Measurements from ENCODE around the gene SSR3. TPM values are rescaled to one million over a fixed set of nuclear protein-coding genes. Genes with fewer than 3 reads are reported as not detected.
A peak's percentile ranks its signal among the peaks of the same experiment; 100 is the strongest.

The SSR3 gene
- total and polyA plus RNA-seq, 9 of the 15 experiments (the other 6 are each of a cell fraction or from before 2014, with no cell fraction given), result 104 to 464 (median 307) TPM

- TF ChIP-seq ARID4B (CRISPR knock-in tag; IDR thresholded peaks at IDR 0.05) (peak; percentile 88; the same call in 1 of the 2 replicates), POLR2AphosphoS5 (IDR thresholded peaks at IDR 0.05; ENCODE audit: control insufficient read depth, insufficient read depth, low read depth, low read length) (peak; percentile 95), U2AF1 (optimal IDR thresholded peaks at IDR 0.05; ENCODE audit: low read depth, low read length) (peak; percentile 23), CHAMP1 (IDR thresholded peaks at IDR 0.05) (peak; percentile 95), NFE2L1 (tag; IDR thresholded peaks at IDR 0.05; ENCODE audit: borderline replicate concordance, low read depth) (no peak), SMAD4 (CRISPR knock-in tag; conservative IDR thresholded peaks at IDR 0.05) (peak; percentile 80; the same call in 1 of the 2 replicates), ZNF583 (CRISPR knock-in tag; IDR thresholded peaks at IDR 0.05) (no peak), NKRF (IDR thresholded peaks at IDR 0.05; ENCODE audit: borderline replicate concordance) (peak; percentile 87), RBFOX2 (IDR thresholded peaks at IDR 0.05; ENCODE audit: low read depth, low read length) (peak; percentile 100), DPF2 (IDR thresholded peaks at IDR 0.05) (peak; percentile 15; the same call in 1 of the 2 replicates), AFF1 (IDR thresholded peaks at IDR 0.05; ENCODE audit: low read depth in 1 of 2, partially characterized antibody in 2 of 2) (peak in 1 of 2 experiments; percentile 86), TAF9B (IDR thresholded peaks at IDR 0.05; ENCODE audit: partially characterized antibody) (peak; percentile 71), TCF7L2 (IDR thresholded peaks at IDR 0.05; ENCODE audit: low read depth, low read length) (no peak)
These were observed at the start of gene SSR3 (continued) for GRCh38 chr3:156554842-156555687.
